Upper lobe of left lung (tissue), 6 donors: ENCODE results near the gene GTF2IRD1. TPM values are rescaled to one million over a fixed set of nuclear protein-coding genes. Genes with fewer than 3 reads are reported as not detected.
A peak's percentile ranks its signal among the peaks of the same experiment; 100 is the strongest.
"Not testable (repeated sequence)": the region's sequence is repeated elsewhere in the genome, so short reads cannot be mapped to it uniquely, and the experiment has no call there.

ENCODE experiments used
- ATAC-seq, 2 donors: fragments of 200-7000 bp; cut with Tn5 transposase; one replicate each; pipeline ENCODE4 v1.9.1; 2022; ENCODE audit warnings: mild to moderate bottlenecking in 2 of 2, moderate library complexity in 2 of 2; ENCODE audit not compliant: low FRiP score in 2 of 2
- DNase-seq, 2 donors: peaks; one replicate each; pipeline ENCODE4 v3.0.0-alpha.2; 2019 to 2020
- H3K27ac ChIP-seq, 4 donors: fragments of 200-600 bp; sonication (generic); one replicate each; pipeline ENCODE4 v1.5.1; 2016 to 2019
- H3K27me3 ChIP-seq, 4 donors: fragments of 200-600 bp; sonication (generic); one replicate each; pipeline ENCODE4 v1.5.1; 2017 to 2019
- H3K36me3 ChIP-seq, 4 donors: fragments of 200-600 bp; sonication (generic); one replicate each; pipeline ENCODE4 v1.5.1; 2016 to 2019
- H3K4me1 ChIP-seq, 4 donors: fragments of 200-600 bp; sonication (generic); one replicate each; pipeline ENCODE4 v1.5.1; 2018 to 2019
- H3K4me3 ChIP-seq, 4 donors: fragments of 200-600 bp; sonication (generic); one replicate each; pipeline ENCODE4 v1.5.1; 2017 to 2019; ENCODE audit warnings: mild to moderate bottlenecking in 2 of 4, moderate library complexity in 1 of 4
- H3K9me3 ChIP-seq, 4 donors: fragments of 200-600 bp; sonication (generic); one replicate each; pipeline ENCODE4 v1.5.1; 2018 to 2019
- CTCF ChIP-seq, 6 experiments: fragments of 450-650 bp in 4 of 6; fragments of 200-600 bp in 2 of 6; sonication (generic) in 2 of 6; IDR thresholded peaks; one replicate each; pipeline ENCODE4 v1.5.1; 2016 to 2019; ENCODE audit warnings: antibody characterized with exemption in 6 of 6
- EP300 ChIP-seq, 4 donors: sonication (generic); formaldehyde crosslinking; IDR thresholded peaks; one replicate each; pipeline ENCODE4 v1.5.1; 2017; ENCODE audit warnings: antibody characterized with exemption in 4 of 4, control low read depth in 2 of 4
- POLR2A ChIP-seq, 4 donors: fragments of 450-650 bp; IDR thresholded peaks; one replicate each; pipeline ENCODE4 v1.5.1; 2016 to 2017; ENCODE audit warnings: antibody characterized with exemption in 4 of 4, mild to moderate bottlenecking in 2 of 4
- POLR2AphosphoS5 ChIP-seq, 2 donors: sonication (generic); formaldehyde crosslinking; IDR thresholded peaks; one replicate each; pipeline ENCODE4 v1.5.1; 2017; ENCODE audit warnings: antibody characterized with exemption in 2 of 2
- WGBS, 2 donors: methylation state at CpG; one replicate each; pipeline ENCODE4 v1.1.5; 2017 to 2018; 5-methylcytosine and 5-hydroxymethylcytosine counted together
- total RNA-seq, 6 donors: library from RNA; depleted of rRNA in 4 of 6; stranded (reverse); fragments of >200 nt in 4 of 6; gene quantifications; one replicate each; pipeline versions ENCODE4 v1.1.0 to v1.2.1, GENCODE V29; 2016 to 2021
- donor health status: DM: no; HTN: no; CAD: no; lungs with moderate emphysema.
- donor health status: DM: no; HTN: yes; CAD: no; lungs with severe emphysema.

The GTF2IRD1 gene
- total RNA-seq, 6 donors from 2014 or later, result 16.4 to 41.9 (median 28.1) TPM

- no peak overlapping the region for H3K4me3 ChIP-seq
- H3K9me3 ChIP-seq, result no peaks in the 10 kb centered on the region
- no peak overlapping the region for H3K27ac ChIP-seq
- DNase-seq, result no peak
- H3K27me3 ChIP-seq, result no peaks in the 10 kb centered on the region
- H3K4me1 ChIP-seq, result peaks cover 0 to 3% (median 0%) of the 10 kb centered on the region in 4 donors
- TF ChIP-seq POLR2A (IDR thresholded peaks at IDR 0.05) (no peak), EP300 (IDR thresholded peaks at IDR 0.05) (no peak), CTCF (IDR thresholded peaks at IDR 0.05) (no peak), POLR2AphosphoS5 (IDR thresholded peaks at IDR 0.05) (no peak)
- no peaks in the 10 kb centered on the region for H3K36me3 ChIP-seq
- peak in 1 of 2 donors; percentile 32 for ATAC-seq
- 66 to 71% methylated on average over 12 of the region's 12 CpGs for WGBS, 2 donors
Measured at GRCh38 chr7:74430961-74431466, 22.7 kb upstream of the GTF2IRD1 start.

- H3K27me3 ChIP-seq, H3K27ac ChIP-seq, H3K4me3 ChIP-seq, DNase-seq, ATAC-seq, H3K36me3 ChIP-seq, H3K4me1 ChIP-seq: not testable (repeated sequence)
- WGBS, 2 donors, result 90 to 100% methylated on average over 1 of the region's 1 CpG
- H3K9me3 ChIP-seq, result peaks cover 0 to 12% (median 8%) of the 10 kb centered on the region in 4 donors
Measured at GRCh38 chr7:74437291-74437571, 16.5 kb upstream of the GTF2IRD1 start.

GRCh38 chr7:74438327-74438726, 15.4 kb upstream of the GTF2IRD1 start:
- no peak overlapping the region for H3K27ac ChIP-seq
- ATAC-seq, result no peak
- no peak for TF ChIP-seq EP300 (IDR thresholded peaks at IDR 0.05)
- TF ChIP-seq CTCF (IDR thresholded peaks at IDR 0.05), result no peak
- no peak for TF ChIP-seq POLR2AphosphoS5 (IDR thresholded peaks at IDR 0.05)
- TF ChIP-seq POLR2A (IDR thresholded peaks at IDR 0.05), result no peak
- H3K27me3 ChIP-seq, result no peaks in the 10 kb centered on the region
- no peak for DNase-seq
- WGBS, 2 donors, result 93 to 94% methylated on average over 2 of the region's 2 CpGs
- peaks cover 0 to 12% (median 8%) of the 10 kb centered on the region in 4 donors for H3K9me3 ChIP-seq
- no peak overlapping the region for H3K4me3 ChIP-seq
- H3K36me3 ChIP-seq, result no peaks in the 10 kb centered on the region
- no peaks in the 10 kb centered on the region for H3K4me1 ChIP-seq

- no peaks in the 10 kb centered on the region for H3K27me3 ChIP-seq
- no peaks in the 10 kb centered on the region for H3K36me3 ChIP-seq
- no peaks in the 10 kb centered on the region for H3K4me1 ChIP-seq
- peaks cover 0 to 12% (median 8%) of the 10 kb centered on the region in 4 donors for H3K9me3 ChIP-seq
- DNase-seq (no peak), ATAC-seq (no peak)
- H3K27ac ChIP-seq, result no peak overlapping the region
- no peak overlapping the region for H3K4me3 ChIP-seq
- no peak for TF ChIP-seq POLR2AphosphoS5 (IDR thresholded peaks at IDR 0.05)
- no peak for TF ChIP-seq POLR2A (IDR thresholded peaks at IDR 0.05)
- TF ChIP-seq EP300 (IDR thresholded peaks at IDR 0.05), result no peak
- TF ChIP-seq CTCF (IDR thresholded peaks at IDR 0.05), result no peak
- 93 to 94% methylated on average over 4 of the region's 4 CpGs for WGBS, 2 donors
Measured at GRCh38 chr7:74439541-74439940, 14.2 kb upstream of the GTF2IRD1 start.

GRCh38 chr7:74440143-74440542, 13.6 kb upstream of the GTF2IRD1 start:
- ATAC-seq, H3K27me3 ChIP-seq, DNase-seq, H3K4me3 ChIP-seq, H3K27ac ChIP-seq, H3K4me1 ChIP-seq, H3K36me3 ChIP-seq: not testable (repeated sequence)
- WGBS, 2 donors, result 94 to 97% methylated on average over 3 of the region's 3 CpGs
- H3K9me3 ChIP-seq, result peaks cover 0 to 12% (median 8%) of the 10 kb centered on the region in 4 donors

- no peak overlapping the region for H3K27ac ChIP-seq
- no peaks in the 10 kb centered on the region for H3K27me3 ChIP-seq
- H3K36me3 ChIP-seq, result no peaks in the 10 kb centered on the region
- WGBS, 2 donors, result 15 to 50% methylated on average over 4 to 10 of the region's 10 CpGs
- DNase-seq (no peak), ATAC-seq (no peak)
- H3K4me3 ChIP-seq, result no peak overlapping the region
- H3K4me1 ChIP-seq, result no peaks in the 10 kb centered on the region
- TF ChIP-seq EP300 (IDR thresholded peaks at IDR 0.05) (no peak), POLR2A (IDR thresholded peaks at IDR 0.05) (no peak), POLR2AphosphoS5 (IDR thresholded peaks at IDR 0.05) (no peak), CTCF (IDR thresholded peaks at IDR 0.05) (no peak)
- peaks cover 0 to 12% (median 8%) of the 10 kb centered on the region in 4 donors for H3K9me3 ChIP-seq
Measured at GRCh38 chr7:74441801-74442200, 11.9 kb upstream of the GTF2IRD1 start.
